K562 (cell line): Measurements from ENCODE around the gene CZIB. TPM values are rescaled to one million over a fixed set of nuclear protein-coding genes. Genes with fewer than 3 reads are reported as not detected.

Source experiments
- ARNT ChIP-seq, 2 experiments: fragments of 450-650 bp; IDR thresholded peaks; 2 replicates each; pipeline ENCODE4 v1.6.1; 2016; ENCODE audit warnings: mild to moderate bottlenecking in 1 of 2
- CHD4 ChIP-seq: fragments of 200-600 bp; sonication (generic); IDR thresholded peaks from 3 replicates; pipeline ENCODE4 v1.6.1; 2012; ENCODE audit warnings: low read depth, mild to moderate bottlenecking, mixed read lengths, low read length, inconsistent platforms; ENCODE audit not compliant: insufficient read depth, insufficient replicate concordance, poor library complexity, severe bottlenecking
- ELF4 ChIP-seq: fragments of 450-650 bp; formaldehyde crosslinking; IDR thresholded peaks from 2 replicates; pipeline ENCODE4 v1.4.0; 2022; ENCODE audit warnings: missing genetic modification characterization
- MAFG ChIP-seq: fragments of 450-650 bp; conservative IDR thresholded peaks from 2 replicates; pipeline ENCODE4 v1.6.1; 2016; ENCODE audit warnings: missing genetic modification characterization, missing compliant biosample characterization
- MYC ChIP-seq, 2 experiments: fragments of 250-450 bp in 1 of 2; sonication (Bioruptor Pico) in 1 of 2; IDR thresholded peaks; 2 replicates each; pipeline versions ENCODE4 v1.5.1 to v1.6.1; 2012 to 2021; ENCODE audit warnings: low read depth in 2 of 2, borderline replicate concordance in 1 of 2, improper control_type of control experiment in 1 of 2, low read length in 1 of 2, mild to moderate bottlenecking in 1 of 2, moderate library complexity in 1 of 2
- NFE2 ChIP-seq: IDR thresholded peaks from 2 replicates; pipeline ENCODE4 v1.6.1; 2014; ENCODE audit warnings: antibody characterized with exemption, low read depth
- PHTF2 ChIP-seq: fragments of 250-450 bp; sonication (Bioruptor Pico); IDR thresholded peaks from 2 replicates; pipeline ENCODE4 v1.5.0; 2021; ENCODE audit warnings: mild to moderate bottlenecking
- POU5F1 ChIP-seq: fragments of 150-350 bp; IDR thresholded peaks from 2 replicates; pipeline ENCODE4 v1.6.1; 2014; ENCODE audit warnings: borderline replicate concordance, low read length, low read depth, mild to moderate bottlenecking; ENCODE audit not compliant: partially characterized antibody
- RUNX1 ChIP-seq: sonication (generic); IDR thresholded peaks from 2 replicates; pipeline ENCODE4 v1.6.1; 2016; ENCODE audit warnings: antibody characterized with exemption, low read depth
- TGIF2 ChIP-seq: sonication (generic); formaldehyde crosslinking; IDR thresholded peaks from 2 replicates; pipeline ENCODE4 v1.8.1; 2022; ENCODE audit warnings: mild to moderate bottlenecking, missing genetic modification reagents, moderate library complexity
- ZFP36 ChIP-seq: fragments of 150-350 bp; IDR thresholded peaks from 2 replicates; pipeline ENCODE4 v1.6.1; 2018; ENCODE audit warnings: low read length, low read depth; ENCODE audit not compliant: partially characterized antibody
- ZNF143 ChIP-seq: sonication (generic); formaldehyde crosslinking; IDR thresholded peaks from 2 replicates; pipeline ENCODE4 v1.9.0; 2022; ENCODE audit warnings: mild to moderate bottlenecking, missing genetic modification reagents
- ZNF232 ChIP-seq: sonication (generic); formaldehyde crosslinking; IDR thresholded peaks from 2 replicates; pipeline ENCODE4 v1.8.0; 2022; ENCODE audit warnings: mild to moderate bottlenecking, missing genetic modification reagents
- ZNF583 ChIP-seq: fragments of 250-450 bp; sonication (Bioruptor Pico); IDR thresholded peaks from 2 replicates; pipeline ENCODE4 v1.4.0; 2020
- ZNF589 ChIP-seq: fragments of 200-800 bp; sonication (Bioruptor generic); IDR thresholded peaks from 2 replicates; pipeline ENCODE4 v1.6.1; 2016; ENCODE audit warnings: low read depth, missing genetic modification characterization, missing compliant biosample characterization
- ZNF707 ChIP-seq: fragments of 250-450 bp; sonication (Bioruptor Pico); conservative IDR thresholded peaks from 2 replicates; pipeline ENCODE4 v1.8.0; 2022; ENCODE audit warnings: inconsistent platforms, mild to moderate bottlenecking, moderate library complexity
- polyA plus RNA-seq, 8 experiments: library from polyadenylated mRNA; depleted of rRNA in 4 of 8; stranded (reverse) in 5 of 8; unstranded in 3 of 8; fragments of >200 nt; fragmentation: Nextera tagmentation in 2 of 8; fragmentation: Illumina TruSeq in 1 of 8; extraction: Ambion mirVana in 2 of 8; extraction: Trizol in 1 of 8; gene quantifications; 2 replicates each; pipeline versions ENCODE4 v1.2.1 to v1.2.3, GENCODE V29; 2011 to 2014; ENCODE audit warnings: inconsistent platforms in 1 of 8, missing spikeins in 1 of 8
- total RNA-seq, 7 experiments: library from RNA; depleted of rRNA in 6 of 7; stranded (reverse); fragments of >200 nt in 6 of 7; fragmentation: Illumina TruSeq in 2 of 7; extraction: Trizol in 2 of 7; gene quantifications; 2 replicates each; pipeline versions ENCODE4 v1.2.1 to v1.2.3, GENCODE V29; 2011 to 2021; ENCODE audit warnings: low replicate concordance in 1 of 7
- TF ChIP-seq, protein P1 (sequence below): fragments of 450-650 bp; IDR thresholded peaks from 2 replicates; pipeline ENCODE4 v1.6.1; 2017; ENCODE audit warnings: antibody characterized with exemption, mild to moderate bottlenecking
- TF ChIP-seq, protein P2 (sequence below): sonication (generic); formaldehyde crosslinking; IDR thresholded peaks from 2 replicates; pipeline ENCODE4 v1.8.1; 2022; ENCODE audit warnings: missing genetic modification reagents
- TF ChIP-seq, protein P3 (sequence below), 2 experiments: fragments of 450-650 bp in 1 of 2; sonication (generic) in 1 of 2; formaldehyde crosslinking; conservative IDR thresholded peaks; 2 replicates each; pipeline versions ENCODE4 v1.4.0 to v1.8.1; 2020 to 2022; ENCODE audit warnings: mild to moderate bottlenecking in 1 of 2, missing genetic modification reagents in 1 of 2
- TF ChIP-seq, protein P4 (sequence below): sonication (generic); formaldehyde crosslinking; IDR thresholded peaks from 2 replicates; pipeline ENCODE4 v1.8.1; 2023; ENCODE audit warnings: mild to moderate bottlenecking, missing genetic modification reagents, moderate library complexity

The CZIB gene
- total and polyA plus RNA-seq, 9 of the 15 experiments (the other 6 are each of a cell fraction or from before 2014, with no cell fraction given): 52.6 to 111 (median 80.0) TPM

DNA sequence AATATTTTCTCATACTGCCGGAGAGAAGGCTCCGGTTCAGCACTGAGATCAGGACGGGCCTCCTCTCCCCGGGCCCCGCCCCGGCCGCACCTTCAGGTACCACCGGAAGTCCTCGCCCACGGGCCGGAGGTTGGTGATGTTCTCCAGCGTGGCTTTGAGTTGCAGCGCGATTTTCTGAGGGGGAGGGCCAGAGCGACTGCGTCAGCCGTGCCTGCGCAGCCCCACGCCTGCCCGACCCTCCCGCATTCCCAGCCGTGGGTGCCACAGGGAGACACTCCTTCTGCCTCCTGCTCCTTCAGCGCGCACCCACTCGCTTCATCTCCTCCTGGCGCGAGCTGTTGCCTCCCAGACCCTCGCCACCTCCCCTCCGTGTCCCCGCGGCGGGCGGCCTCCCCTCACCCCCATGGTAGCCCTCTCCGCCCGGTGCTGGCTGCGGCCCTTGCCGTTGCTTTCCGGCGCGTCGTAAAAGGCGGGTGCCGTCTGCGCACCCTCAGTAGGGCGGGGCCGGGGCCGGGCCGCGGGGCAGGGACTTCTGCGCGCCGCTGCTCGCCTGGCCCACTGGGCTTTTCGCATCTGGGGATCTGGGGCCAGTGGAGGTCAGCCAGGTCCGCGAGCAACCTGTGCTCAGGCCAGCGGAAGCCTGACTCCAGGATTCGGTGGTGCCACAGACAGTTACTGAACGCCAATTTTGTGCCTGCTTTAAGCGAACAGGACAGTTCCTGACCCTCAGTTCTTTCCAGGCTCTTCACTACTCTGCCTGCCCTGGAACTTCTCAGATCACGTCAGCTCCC, at the start of gene CZIB (continued):
- TF ChIP-seq, protein P1, sequence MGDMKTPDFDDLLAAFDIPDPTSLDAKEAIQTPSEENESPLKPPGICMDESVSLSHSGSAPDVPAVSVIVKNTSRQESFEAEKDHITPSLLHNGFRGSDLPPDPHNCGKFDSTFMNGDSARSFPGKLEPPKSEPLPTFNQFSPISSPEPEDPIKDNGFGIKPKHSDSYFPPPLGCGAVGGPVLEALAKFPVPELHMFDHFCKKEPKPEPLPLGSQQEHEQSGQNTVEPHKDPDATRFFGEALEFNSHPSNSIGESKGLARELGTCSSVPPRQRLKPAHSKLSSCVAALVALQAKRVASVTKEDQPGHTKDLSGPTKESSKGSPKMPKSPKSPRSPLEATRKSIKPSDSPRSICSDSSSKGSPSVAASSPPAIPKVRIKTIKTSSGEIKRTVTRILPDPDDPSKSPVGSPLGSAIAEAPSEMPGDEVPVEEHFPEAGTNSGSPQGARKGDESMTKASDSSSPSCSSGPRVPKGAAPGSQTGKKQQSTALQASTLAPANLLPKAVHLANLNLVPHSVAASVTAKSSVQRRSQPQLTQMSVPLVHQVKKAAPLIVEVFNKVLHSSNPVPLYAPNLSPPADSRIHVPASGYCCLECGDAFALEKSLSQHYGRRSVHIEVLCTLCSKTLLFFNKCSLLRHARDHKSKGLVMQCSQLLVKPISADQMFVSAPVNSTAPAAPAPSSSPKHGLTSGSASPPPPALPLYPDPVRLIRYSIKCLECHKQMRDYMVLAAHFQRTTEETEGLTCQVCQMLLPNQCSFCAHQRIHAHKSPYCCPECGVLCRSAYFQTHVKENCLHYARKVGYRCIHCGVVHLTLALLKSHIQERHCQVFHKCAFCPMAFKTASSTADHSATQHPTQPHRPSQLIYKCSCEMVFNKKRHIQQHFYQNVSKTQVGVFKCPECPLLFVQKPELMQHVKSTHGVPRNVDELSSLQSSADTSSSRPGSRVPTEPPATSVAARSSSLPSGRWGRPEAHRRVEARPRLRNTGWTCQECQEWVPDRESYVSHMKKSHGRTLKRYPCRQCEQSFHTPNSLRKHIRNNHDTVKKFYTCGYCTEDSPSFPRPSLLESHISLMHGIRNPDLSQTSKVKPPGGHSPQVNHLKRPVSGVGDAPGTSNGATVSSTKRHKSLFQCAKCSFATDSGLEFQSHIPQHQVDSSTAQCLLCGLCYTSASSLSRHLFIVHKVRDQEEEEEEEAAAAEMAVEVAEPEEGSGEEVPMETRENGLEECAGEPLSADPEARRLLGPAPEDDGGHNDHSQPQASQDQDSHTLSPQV: peak; percentile 22; the same call in 1 of the 2 replicates
- TF ChIP-seq MAFG (tag): no peak
- no peak for TF ChIP-seq PHTF2 (CRISPR knock-in tag)
- TF ChIP-seq ZNF707 (CRISPR knock-in tag): no peak
- no peak for TF ChIP-seq POU5F1
- TF ChIP-seq NFE2: no peak
- no peak for TF ChIP-seq CHD4
- peak; percentile 91 for TF ChIP-seq MYC (IDR thresholded peaks at IDR 0.05; ENCODE audit: low read depth, low read length)
- peak; percentile 89 for TF ChIP-seq MYC (CRISPR knock-in tag; IDR thresholded peaks at IDR 0.05; ENCODE audit: borderline replicate concordance, low read depth)
- TF ChIP-seq RUNX1: no peak
- TF ChIP-seq ZNF232 (CRISPR knock-in tag): no peak
- TF ChIP-seq ARNT (IDR thresholded peaks at IDR 0.05): no peak
- TF ChIP-seq TGIF2: no peak
- TF ChIP-seq ZNF583 (CRISPR knock-in tag): peak; percentile 47; the same call in 1 of the 2 replicates
- TF ChIP-seq ZNF589 (CRISPR knock-in tag): no peak
- TF ChIP-seq, protein P2, sequence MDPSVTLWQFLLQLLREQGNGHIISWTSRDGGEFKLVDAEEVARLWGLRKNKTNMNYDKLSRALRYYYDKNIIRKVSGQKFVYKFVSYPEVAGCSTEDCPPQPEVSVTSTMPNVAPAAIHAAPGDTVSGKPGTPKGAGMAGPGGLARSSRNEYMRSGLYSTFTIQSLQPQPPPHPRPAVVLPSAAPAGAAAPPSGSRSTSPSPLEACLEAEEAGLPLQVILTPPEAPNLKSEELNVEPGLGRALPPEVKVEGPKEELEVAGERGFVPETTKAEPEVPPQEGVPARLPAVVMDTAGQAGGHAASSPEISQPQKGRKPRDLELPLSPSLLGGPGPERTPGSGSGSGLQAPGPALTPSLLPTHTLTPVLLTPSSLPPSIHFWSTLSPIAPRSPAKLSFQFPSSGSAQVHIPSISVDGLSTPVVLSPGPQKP (CRISPR knock-in tag): no peak
- TF ChIP-seq ZFP36: no peak
- 0 out of 2 replicates have a peak, but pooled peaks have one; percentile 65 for TF ChIP-seq ELF4
- TF ChIP-seq, protein P3, sequence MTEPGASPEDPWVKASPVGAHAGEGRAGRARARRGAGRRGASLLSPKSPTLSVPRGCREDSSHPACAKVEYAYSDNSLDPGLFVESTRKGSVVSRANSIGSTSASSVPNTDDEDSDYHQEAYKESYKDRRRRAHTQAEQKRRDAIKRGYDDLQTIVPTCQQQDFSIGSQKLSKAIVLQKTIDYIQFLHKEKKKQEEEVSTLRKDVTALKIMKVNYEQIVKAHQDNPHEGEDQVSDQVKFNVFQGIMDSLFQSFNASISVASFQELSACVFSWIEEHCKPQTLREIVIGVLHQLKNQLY (CRISPR knock-in tag; conservative IDR thresholded peaks at IDR 0.05): no peak
- no peak for TF ChIP-seq ZNF143 (CRISPR knock-in tag)
- TF ChIP-seq, protein P4, sequence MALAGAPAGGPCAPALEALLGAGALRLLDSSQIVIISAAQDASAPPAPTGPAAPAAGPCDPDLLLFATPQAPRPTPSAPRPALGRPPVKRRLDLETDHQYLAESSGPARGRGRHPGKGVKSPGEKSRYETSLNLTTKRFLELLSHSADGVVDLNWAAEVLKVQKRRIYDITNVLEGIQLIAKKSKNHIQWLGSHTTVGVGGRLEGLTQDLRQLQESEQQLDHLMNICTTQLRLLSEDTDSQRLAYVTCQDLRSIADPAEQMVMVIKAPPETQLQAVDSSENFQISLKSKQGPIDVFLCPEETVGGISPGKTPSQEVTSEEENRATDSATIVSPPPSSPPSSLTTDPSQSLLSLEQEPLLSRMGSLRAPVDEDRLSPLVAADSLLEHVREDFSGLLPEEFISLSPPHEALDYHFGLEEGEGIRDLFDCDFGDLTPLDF (CRISPR knock-in tag): peak; percentile 68; the same call in 1 of the 2 replicates
